HG03432 (cell line): ENCODE measurements around the gene BICDL2.
"Not testable (repeated sequence)": the region's sequence is repeated elsewhere in the genome, so short reads cannot be mapped to it uniquely, and the experiment has no call there.

Source experiments
- ATAC-seq: cut with Tn5 transposase; IDR thresholded peaks from one replicate; pipeline ENCODE4 v1.9.1; 2021; ENCODE audit warnings: mild to moderate bottlenecking, moderate library complexity; ENCODE audit not compliant: unreplicated experiment

The BICDL2 gene

GRCh38 chr16:3065069-3065741 lies 28.5 kb upstream of the BICDL2 start, which contains the start of gene IL32:
TSS of gene IL32 (plus strand) at chr16:3065640. CDS start at chr16:3065812, 172 bp downstream.
- ATAC-seq: no peak

- ATAC-seq: no peak
These were observed 27.1 kb upstream of the BICDL2 start for GRCh38 chr16:3063625-3064386.

GRCh38 chr16:3062553-3062952 lies 25.8 kb upstream of the BICDL2 start:
- ATAC-seq: no peak

DNA sequence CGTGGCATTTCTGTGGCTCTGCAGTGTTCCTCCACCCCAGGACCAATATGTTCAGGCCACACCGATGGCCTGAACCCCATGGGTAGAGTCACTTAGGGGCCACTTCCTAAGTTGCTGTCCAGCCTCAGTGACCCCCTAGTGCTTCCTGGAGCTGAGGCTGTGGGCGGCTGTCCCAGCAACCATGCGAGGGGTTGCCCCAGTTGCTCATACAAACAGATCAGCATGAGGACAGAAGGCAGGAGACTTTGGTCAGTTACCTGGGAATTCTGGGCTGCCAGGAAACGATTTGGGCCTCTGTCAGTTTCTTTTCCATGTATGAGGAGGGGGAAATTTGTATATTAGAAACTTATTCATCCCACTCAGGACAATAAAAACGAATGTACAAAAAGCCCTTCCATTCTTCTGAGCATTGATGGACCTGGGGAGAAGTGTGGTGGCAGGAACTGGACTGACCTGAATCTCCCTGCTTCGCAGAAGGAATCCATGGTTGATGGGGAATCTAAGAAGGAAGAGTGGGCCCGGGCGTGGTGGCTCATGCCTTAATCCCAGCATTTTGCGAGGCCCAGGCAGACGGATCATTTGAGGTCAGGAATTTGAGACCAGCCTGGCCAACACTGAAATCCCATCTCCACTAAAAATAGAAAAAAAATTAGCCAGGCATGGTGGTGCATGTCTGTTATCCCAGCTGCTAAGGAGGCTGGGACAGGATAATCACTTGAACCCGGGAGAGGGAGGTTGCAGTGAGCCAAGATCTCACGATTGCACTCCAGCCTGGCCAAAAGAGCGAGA lies 23.8 kb upstream of the BICDL2 start:
- no peak for ATAC-seq

DNA sequence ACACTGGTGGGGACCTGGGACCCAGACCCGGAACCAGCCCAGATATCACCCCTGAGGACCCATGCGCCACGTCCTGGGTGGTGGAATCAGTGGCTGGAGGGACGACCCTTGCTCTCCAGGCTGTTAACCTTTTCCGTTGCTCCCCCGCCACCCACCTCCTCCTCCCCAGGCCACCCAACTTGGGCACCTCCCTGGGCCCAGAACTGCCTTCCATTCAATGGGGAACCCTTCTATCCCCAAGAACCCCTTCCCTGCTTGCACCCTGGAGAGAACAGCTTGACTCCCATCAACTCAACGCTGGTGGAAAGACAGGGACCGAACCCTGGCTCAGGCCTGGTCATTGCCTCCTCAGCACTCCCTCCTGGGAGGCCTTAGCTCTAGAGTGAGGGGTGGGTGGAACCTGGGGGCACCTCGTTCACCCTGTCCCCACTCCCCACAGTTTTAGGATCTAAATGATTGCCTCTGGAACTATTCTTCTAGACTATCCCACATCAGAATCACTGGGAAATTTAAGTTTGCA lies 23.0 kb upstream of the BICDL2 start:
- ATAC-seq: no peak

DNA sequence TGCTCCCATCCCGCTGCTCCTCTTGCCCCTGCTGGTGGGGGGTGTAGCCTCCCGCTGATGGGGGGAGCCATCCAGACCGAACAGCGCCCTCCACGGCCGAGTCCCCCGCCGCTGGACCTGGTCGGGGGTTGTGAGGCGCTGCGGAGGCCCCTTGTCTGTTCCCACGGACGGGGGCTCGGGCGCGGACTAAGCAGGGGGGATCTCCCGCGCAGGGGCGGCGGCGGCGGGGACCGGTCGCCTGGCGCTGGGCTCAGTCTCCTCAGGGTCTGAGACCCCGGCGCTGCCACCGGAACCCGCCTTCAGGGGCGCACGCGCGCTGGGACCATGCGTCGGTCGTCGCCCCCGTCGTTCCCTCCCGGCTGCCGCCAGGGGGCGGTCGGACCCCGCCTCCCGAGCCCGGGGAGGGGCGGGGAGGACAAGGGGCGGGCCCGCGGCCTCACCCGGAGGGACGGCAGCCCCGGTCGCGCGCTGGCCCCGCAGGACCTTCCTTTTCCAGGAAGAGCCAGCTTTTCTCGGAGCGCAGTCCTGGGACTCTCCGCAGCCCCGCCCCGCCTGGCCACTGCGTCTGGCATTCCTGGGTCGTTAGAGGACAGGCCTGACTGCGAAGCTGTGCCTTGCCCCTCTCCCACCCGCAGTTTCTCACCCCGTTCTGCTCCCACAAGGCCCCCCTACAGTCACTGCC lies 22.4 kb upstream of the BICDL2 start:
- ATAC-seq: peak; percentile 84

GRCh38 chr16:3058139-3059030 lies 21.6 kb upstream of the BICDL2 start:
- peak; percentile 36 for ATAC-seq

DNA sequence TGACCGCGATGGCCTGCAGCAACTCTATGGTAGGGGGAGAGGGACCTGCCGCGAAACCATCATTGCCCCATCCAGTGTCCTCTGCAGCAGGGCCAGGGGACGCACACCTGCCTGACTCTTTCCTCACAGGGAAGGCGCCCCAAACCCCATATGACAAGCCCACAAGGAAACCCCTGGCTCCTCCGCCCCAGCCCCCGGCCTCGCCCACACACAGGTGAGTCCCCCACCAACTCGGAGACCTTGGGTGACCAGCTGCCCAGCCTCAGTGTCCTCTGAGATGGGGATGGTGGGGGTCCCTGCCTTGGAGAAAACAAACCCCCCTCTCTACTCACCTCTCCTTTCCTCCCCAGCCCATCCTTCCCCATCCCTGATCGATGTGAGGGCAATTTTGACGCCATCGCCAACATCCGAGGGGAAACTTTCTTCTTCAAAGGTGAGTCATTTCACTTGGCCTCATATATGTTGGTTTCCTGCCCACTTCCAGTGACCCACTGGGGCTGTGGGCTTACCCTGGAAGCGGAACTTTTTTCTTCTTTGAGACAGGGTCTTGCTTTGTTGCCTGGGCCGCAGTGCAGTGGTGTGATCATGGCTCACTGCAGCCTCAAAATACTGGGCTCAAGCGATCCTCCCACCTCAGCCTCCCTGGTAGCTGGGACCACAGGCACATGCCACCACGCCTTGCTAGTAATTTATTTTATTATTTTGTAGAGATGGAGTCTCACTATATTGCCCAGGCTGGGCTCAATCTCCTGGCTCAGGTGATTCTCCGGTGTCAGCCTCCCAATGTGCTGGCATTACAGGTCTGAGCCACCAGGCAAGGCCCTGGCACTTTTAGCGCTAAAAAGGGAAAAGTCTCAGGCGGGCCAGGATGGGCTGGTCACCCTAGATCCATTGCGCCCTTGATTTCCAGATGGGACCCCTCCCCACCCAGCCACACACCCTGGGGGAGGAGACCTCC lies 20.7 kb upstream of the BICDL2 start:
- no peak for ATAC-seq

- ATAC-seq: no peak
These were observed 19.8 kb upstream of the BICDL2 start for GRCh38 chr16:3056336-3057180.

- not testable (repeated sequence) for ATAC-seq
These were observed 19.0 kb upstream of the BICDL2 start for GRCh38 chr16:3055734-3056115.

- ATAC-seq: no peak
These were observed 18.4 kb upstream of the BICDL2 start for GRCh38 chr16:3054965-3055733.

DNA sequence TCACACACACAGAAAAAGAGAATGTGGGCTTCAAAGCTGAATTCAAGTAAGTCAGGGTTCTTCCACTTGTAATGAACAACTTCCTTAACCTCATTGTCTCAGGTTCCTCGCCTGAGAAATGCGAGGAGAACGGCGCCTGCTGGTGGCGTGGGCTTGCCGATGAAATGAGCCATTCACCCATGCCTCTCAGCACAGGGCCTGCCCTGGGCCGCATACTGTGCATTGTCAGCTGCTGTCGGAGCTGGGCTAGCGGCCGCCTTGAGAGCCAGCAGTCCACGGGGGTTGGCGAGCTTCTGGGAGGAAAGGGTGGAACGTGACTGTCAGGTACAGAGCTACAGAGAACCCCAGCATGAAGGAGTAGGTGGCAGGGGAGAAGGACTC lies 16.6 kb upstream of the BICDL2 start:
- ATAC-seq: not testable (repeated sequence)

DNA sequence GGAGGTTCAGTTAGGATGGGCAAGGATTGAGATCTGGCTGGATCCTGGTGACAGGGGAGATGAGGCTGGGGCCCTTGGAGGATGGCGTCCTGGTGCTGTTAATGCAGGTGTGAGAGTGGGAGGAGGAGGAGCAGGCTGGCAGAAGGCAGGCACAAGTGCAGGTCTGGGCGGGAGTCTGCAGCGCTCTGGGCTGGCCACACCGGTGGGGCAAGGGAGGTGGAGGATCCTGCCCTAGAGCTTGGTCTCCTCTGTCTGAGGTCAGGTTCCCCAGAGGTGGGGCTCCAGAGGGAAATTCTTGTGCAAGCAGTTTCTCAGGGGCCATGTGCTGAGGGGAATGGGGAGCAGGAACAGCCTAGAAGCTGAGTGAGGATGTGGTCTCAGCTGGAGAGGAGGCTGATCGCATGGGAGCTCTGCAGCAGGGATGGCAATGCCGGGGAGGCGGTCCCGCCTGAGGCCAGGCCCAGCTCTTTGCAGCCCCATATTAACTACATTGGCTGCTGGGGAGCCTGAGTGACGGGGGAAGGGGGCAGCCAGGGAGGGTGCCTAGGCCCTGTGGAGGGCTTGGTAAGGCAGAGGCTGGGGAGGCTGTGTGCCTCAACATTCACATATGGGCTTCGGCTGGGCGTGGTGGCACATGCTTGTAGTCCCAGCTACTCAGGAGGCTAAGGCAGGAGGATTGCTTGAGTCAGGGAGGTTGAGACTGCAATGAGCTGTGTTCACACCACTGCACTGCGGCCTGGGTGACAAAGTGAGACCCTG lies 16.0 kb upstream of the BICDL2 start:
- not testable (repeated sequence) for ATAC-seq

- ATAC-seq: no peak
These were observed 14.8 kb upstream of the BICDL2 start for GRCh38 chr16:3051494-3051893.

DNA sequence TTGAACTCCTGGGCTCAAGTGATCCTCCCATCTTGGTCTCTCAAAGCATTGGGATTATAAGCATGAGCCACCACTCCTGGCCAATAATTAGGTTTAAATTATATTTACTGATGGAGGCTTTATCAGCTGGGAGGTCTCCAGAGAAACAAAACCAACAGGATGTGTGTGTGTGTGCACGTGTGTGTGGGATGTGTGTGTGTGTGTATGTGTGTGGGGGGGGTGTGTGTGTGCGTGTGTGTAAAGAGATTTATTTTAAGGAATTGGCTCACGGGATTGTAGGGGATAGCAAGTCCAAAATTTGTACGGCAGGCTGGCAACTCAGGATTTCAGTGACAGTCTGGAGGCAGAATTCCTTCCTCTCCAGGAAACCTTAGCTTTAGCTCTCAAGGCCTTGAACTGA lies 14.3 kb upstream of the BICDL2 start:
- no peak for ATAC-seq

DNA sequence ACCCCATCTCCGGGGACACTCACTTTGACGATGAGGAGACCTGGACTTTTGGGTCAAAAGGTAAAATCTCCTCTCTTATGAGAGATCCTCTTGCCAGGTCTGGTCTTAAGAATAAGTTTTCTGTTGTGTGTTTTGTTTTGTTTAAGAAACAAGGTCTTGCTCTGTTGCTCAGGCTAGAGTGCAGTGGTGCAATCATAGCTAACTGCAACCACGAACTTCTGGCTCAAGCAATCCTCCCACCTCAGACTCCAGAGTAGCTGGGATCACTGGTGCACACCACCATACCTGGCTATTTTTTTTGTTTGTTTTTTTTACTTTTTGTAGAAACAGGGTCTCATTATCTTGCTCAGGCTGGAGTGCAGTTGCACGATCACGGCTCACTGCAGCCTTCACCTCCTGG lies 13.7 kb upstream of the BICDL2 start:
- ATAC-seq: no peak
